K562 (cell line): ENCODE results near the gene CARD18. TPM values are rescaled to one million over a fixed set of nuclear protein-coding genes. Genes with fewer than 3 reads are reported as not detected.

Source experiments
- ATAC-seq: fragments of 200-7000 bp; cut with Tn5 transposase; 3 replicates; pipeline ENCODE4 v1.9.1; 2020; ENCODE audit warnings: moderate library complexity
- BruUV-seq: library from RNA; stranded (reverse); fragments of 400-500 nt; replicated peaks from 2 replicates; lab custom pipeline; 2021; lab: Mats Ljungman, UMichigan
- CTCF ChIA-PET: fragments of 300-600 bp; formaldehyde crosslinking; extraction: SDS; loops from one replicate; lab custom pipeline; 2021; ENCODE audit warnings: low intra/inter-chr PET ratio; lab: Yijun Ruan, JAX
- POLR2A ChIA-PET: fragments of 300-600, 350-650 bp; sonication (Branson Sonifier 250); formaldehyde crosslinking; extraction: SDS; loops from one replicate; lab custom pipeline; 2021; ENCODE audit warnings: antibody characterized with exemption, inconsistent platforms; lab: Yijun Ruan, JAX
- DNase-seq, 4 experiments: peaks; one replicate each; pipeline versions ENCODE4 v3.0.0 to v3.0.0-alpha.2; 2011 to 2018; ENCODE audit warnings: low spot score in 3 of 4, mixed read lengths in 3 of 4; ENCODE audit errors: extremely low read depth in 1 of 4
- FAIRE-seq: peaks from 2 replicates; lab custom pipeline; 2011; peaks lifted over from hg19 to GRCh38; lab: Jason Lieb, UNC
- H2AFZ ChIP-seq: 2 replicates; pipeline ENCODE4 v1.6.0; 2011; ENCODE audit warnings: low read depth, low read length, control low read depth, inconsistent platforms
- H3K27ac ChIP-seq: fragments of 200-600 bp; 3 replicates; pipeline ENCODE4 v1.8.0; 2011; ENCODE audit warnings: low read depth, mild to moderate bottlenecking, control low read depth, inconsistent platforms, low read length, moderate library complexity, mixed read lengths; ENCODE audit errors: extremely low read depth
- H3K27me3 ChIP-seq, 2 experiments: fragments of 300-600 bp in 1 of 2; 2 replicates in 1 of 2; 3 replicates in 1 of 2; pipeline versions ENCODE4 v1.6.0 to v1.8.0; 2011; ENCODE audit warnings: inconsistent platforms in 2 of 2, low read length in 2 of 2, mild to moderate bottlenecking in 1 of 2, mixed read lengths in 1 of 2, moderate library complexity in 1 of 2; ENCODE audit not compliant: control insufficient read depth in 2 of 2, insufficient read depth in 2 of 2
- H3K36me3 ChIP-seq: fragments of 300-600 bp; 3 replicates; pipeline ENCODE4 v1.8.0; 2011; ENCODE audit warnings: mild to moderate bottlenecking, low read length, inconsistent platforms; ENCODE audit not compliant: control insufficient read depth, insufficient read depth
- H3K4me1 ChIP-seq, 2 experiments: fragments of 200-600 bp in 1 of 2; replicated peaks in 1 of 2; 2 replicates in 1 of 2; 3 replicates in 1 of 2; pipeline versions ENCODE4 v1.5.1 to v1.8.0; 2011; ENCODE audit warnings: inconsistent platforms in 2 of 2, low read length in 2 of 2, mild to moderate bottlenecking in 1 of 2, mixed read lengths in 1 of 2, moderate library complexity in 1 of 2; ENCODE audit not compliant: control insufficient read depth in 2 of 2, insufficient read depth in 2 of 2
- H3K4me2 ChIP-seq: 2 replicates; pipeline ENCODE4 v1.6.1; 2011; ENCODE audit warnings: low read length, control low read depth, inconsistent platforms, mixed read lengths; ENCODE audit not compliant: insufficient read depth
- H3K4me3 ChIP-seq: fragments of 200-600 bp; sonication (generic), shearing (Covaris generic); 2 replicates; pipeline ENCODE4 v1.5.1; 2016; ENCODE audit warnings: control low read depth, inconsistent platforms
- H3K79me2 ChIP-seq: fragments of 200-600 bp; 3 replicates; pipeline ENCODE4 v1.8.0; 2011; ENCODE audit warnings: low read length, inconsistent platforms; ENCODE audit not compliant: control insufficient read depth, insufficient read depth
- H3K9ac ChIP-seq, 2 experiments: 2 replicates each; pipeline versions ENCODE4 v1.6.0 to v1.6.1; 2011; ENCODE audit warnings: low read depth in 2 of 2, low read length in 2 of 2, control low read depth in 1 of 2, inconsistent platforms in 1 of 2, mild to moderate bottlenecking in 1 of 2, mixed read lengths in 1 of 2; ENCODE audit not compliant: insufficient read depth in 1 of 2
- H3K9me1 ChIP-seq: one replicate; pipeline ENCODE4 v1.6.0; 2011; ENCODE audit warnings: inconsistent platforms, mild to moderate bottlenecking, low read length, moderate library complexity; ENCODE audit not compliant: control insufficient read depth, insufficient read depth
- H3K9me3 ChIP-seq: replicated peaks from 2 replicates; pipeline ENCODE4 v1.5.1; 2011; ENCODE audit warnings: low read depth, low read length, inconsistent platforms; ENCODE audit not compliant: control insufficient read depth, insufficient read depth
- H4K20me1 ChIP-seq: replicated peaks from 2 replicates; pipeline ENCODE4 v1.6.1; 2011; ENCODE audit warnings: low read length, inconsistent platforms, mixed read lengths; ENCODE audit not compliant: control insufficient read depth, insufficient read depth
- HDAC2 ChIP-seq: fragments of 450-650 bp; IDR thresholded peaks from 2 replicates; pipeline ENCODE4 v1.6.1; 2016; ENCODE audit warnings: mild to moderate bottlenecking
- ZNF778 ChIP-seq: fragments of 450-650 bp; formaldehyde crosslinking; IDR thresholded peaks from 2 replicates; pipeline ENCODE4 v1.4.0; 2020; ENCODE audit warnings: mild to moderate bottlenecking, moderate library complexity
- WGBS: fragments of 100-300 bp; shearing (Covaris generic); methylation state at CpG from one replicate; pipeline ENCODE4 v1.1.6; 2016; ENCODE audit warnings: low coverage, mixed read lengths; ENCODE audit not compliant: insufficient coverage; ENCODE audit errors: missing lambda C conversion rate; 5-methylcytosine and 5-hydroxymethylcytosine counted together
- in situ Hi-C: fragments of 300-500 bp; cut with MboI; formaldehyde crosslinking; loops from 4 replicates; pipeline ENCODE4 v1.15.0; 2018; ENCODE audit warnings: inconsistent platforms, mixed read lengths
- intact Hi-C: fragments of 100-400 bp; cut with micrococcal nuclease; formaldehyde crosslinking; loops from 2 replicates; pipeline ENCODE4 v1.14.2; 2022
- polyA plus RNA-seq, 8 experiments: library from polyadenylated mRNA; depleted of rRNA in 4 of 8; stranded (reverse) in 5 of 8; unstranded in 3 of 8; fragments of >200 nt; fragmentation: Nextera tagmentation in 2 of 8; fragmentation: Illumina TruSeq in 1 of 8; extraction: Ambion mirVana in 2 of 8; extraction: Trizol in 1 of 8; gene quantifications; 2 replicates each; pipeline versions ENCODE4 v1.2.1 to v1.2.3, GENCODE V29; 2011 to 2014; ENCODE audit warnings: inconsistent platforms in 1 of 8, missing spikeins in 1 of 8
- total RNA-seq, 7 experiments: library from RNA; depleted of rRNA in 6 of 7; stranded (reverse); fragments of >200 nt in 6 of 7; fragmentation: Illumina TruSeq in 2 of 7; extraction: Trizol in 2 of 7; gene quantifications; 2 replicates each; pipeline versions ENCODE4 v1.2.1 to v1.2.3, GENCODE V29; 2011 to 2021; ENCODE audit warnings: low replicate concordance in 1 of 7
- TF ChIP-seq, protein P1 (sequence below): fragments of 250-450 bp; sonication (Bioruptor Pico); IDR thresholded peaks from 2 replicates; pipeline ENCODE4 v1.4.0; 2020; ENCODE audit warnings: mild to moderate bottlenecking
- TF ChIP-seq, protein P2 (sequence below): fragments of 450-650 bp; formaldehyde crosslinking; IDR thresholded peaks from 2 replicates; pipeline ENCODE4 v1.4.0; 2020; ENCODE audit warnings: mild to moderate bottlenecking, mixed read lengths

Gene CARD18
- total and polyA plus RNA-seq, 9 of the 15 experiments (the other 6 are each of a cell fraction or from before 2014, with no cell fraction given) = 1.5 to 4.7 (median 2.9) TPM

DNA sequence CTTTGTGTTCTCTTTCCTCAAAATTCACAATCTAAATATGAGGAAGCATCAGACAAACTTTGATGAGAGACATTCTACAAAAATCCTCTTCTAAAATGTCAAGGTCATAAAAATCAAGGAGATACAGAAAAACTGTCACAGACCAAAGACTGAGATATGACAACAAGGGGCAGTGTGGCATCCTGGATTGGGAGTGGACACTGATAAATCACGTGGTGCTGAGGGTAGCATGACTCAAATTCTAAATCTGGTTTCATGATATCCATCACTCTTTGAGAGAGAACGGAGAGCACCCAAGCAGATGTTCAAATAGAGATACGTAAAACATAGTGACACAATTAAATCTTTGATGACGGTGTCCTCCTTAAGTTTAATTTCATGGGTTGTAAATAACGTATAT is 13.0 kb upstream of the CARD18 start:
- Histone ChIP-seq H3K9me3 (no peaks in the 10 kb centered on the region), H3K4me3 (no peak overlapping the region), H3K27ac (no peak overlapping the region), H3K9ac (no peak overlapping the region), H3K4me2 (no peak overlapping the region), H3K9me1 (no peaks in the 10 kb centered on the region), H3K27me3 (no peaks in the 10 kb centered on the region), H2AFZ (no peak overlapping the region), H3K79me2 (no peaks in the 10 kb centered on the region), H3K4me1 (no peaks in the 10 kb centered on the region), H4K20me1 (no peaks in the 10 kb centered on the region), H3K36me3 (no peaks in the 10 kb centered on the region)
- WGBS = 4% methylated on average over 5 of the region's 5 CpGs
- ChIA-PET POLR2A (no interaction called here), CTCF (no interaction called here)
- intact Hi-C loops (no loop called here), in situ Hi-C loops (no loop called here)
- no peak for TF ChIP-seq ZNF778 (CRISPR knock-in tag)
- TF ChIP-seq, protein P1, sequence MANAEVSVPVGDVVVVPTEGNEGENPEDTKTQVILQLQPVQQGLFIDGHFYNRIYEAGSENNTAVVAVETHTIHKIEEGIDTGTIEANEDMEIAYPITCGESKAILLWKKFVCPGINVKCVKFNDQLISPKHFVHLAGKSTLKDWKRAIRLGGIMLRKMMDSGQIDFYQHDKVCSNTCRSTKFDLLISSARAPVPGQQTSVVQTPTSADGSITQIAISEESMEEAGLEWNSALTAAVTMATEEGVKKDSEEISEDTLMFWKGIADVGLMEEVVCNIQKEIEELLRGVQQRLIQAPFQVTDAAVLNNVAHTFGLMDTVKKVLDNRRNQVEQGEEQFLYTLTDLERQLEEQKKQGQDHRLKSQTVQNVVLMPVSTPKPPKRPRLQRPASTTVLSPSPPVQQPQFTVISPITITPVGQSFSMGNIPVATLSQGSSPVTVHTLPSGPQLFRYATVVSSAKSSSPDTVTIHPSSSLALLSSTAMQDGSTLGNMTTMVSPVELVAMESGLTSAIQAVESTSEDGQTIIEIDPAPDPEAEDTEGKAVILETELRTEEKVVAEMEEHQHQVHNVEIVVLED (CRISPR knock-in tag) = no peak
- TF ChIP-seq HDAC2 = no peak
- TF ChIP-seq, protein P2, sequence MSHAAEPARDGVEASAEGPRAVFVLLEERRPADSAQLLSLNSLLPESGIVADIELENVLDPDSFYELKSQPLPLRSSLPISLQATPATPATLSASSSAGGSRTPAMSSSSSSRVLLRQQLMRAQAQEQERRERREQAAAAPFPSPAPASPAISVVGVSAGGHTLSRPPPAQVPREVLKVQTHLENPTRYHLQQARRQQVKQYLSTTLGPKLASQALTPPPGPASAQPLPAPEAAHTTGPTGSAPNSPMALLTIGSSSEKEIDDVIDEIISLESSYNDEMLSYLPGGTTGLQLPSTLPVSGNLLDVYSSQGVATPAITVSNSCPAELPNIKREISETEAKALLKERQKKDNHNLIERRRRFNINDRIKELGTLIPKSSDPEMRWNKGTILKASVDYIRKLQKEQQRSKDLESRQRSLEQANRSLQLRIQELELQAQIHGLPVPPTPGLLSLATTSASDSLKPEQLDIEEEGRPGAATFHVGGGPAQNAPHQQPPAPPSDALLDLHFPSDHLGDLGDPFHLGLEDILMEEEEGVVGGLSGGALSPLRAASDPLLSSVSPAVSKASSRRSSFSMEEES (CRISPR knock-in tag) = peak; percentile 51
- no peak for DNase-seq
- no peak for FAIRE-seq
- ATAC-seq = no peak
- no TSS peak for BruUV-seq
